ENCODE results near the gene SFXN3.

SFXN3 gene

GRCh38 chr10:101080933-101081931 lies 50.2 kb downstream of the SFXN3 start:
- DNase-seq = no peak

- DNase-seq = no peak
These were observed 54.8 kb downstream of the SFXN3 start for GRCh38 chr10:101085846-101086245.

GRCh38 chr10:101087376-101087775 lies 56.3 kb downstream of the SFXN3 start:
- DNase-seq = no peak

- DNase-seq = no peak
These were observed 56.9 kb downstream of the SFXN3 start for GRCh38 chr10:101087965-101088364.

GRCh38 chr10:101089520-101090299 lies 58.7 kb downstream of the SFXN3 start:
- no peak for DNase-seq

GRCh38 chr10:101090597-101090996 lies 59.6 kb downstream of the SFXN3 start:
- DNase-seq = no peak
